ENCODE measurements around the gene ART1. TPM values are rescaled to one million over a fixed set of nuclear protein-coding genes. Genes with fewer than 3 reads are reported as not detected.
"Not testable (repeated sequence)": the region's sequence is repeated elsewhere in the genome, so short reads cannot be mapped to it uniquely, and the experiment has no call there.

Gene ART1
- total and polyA plus RNA-seq, 2 experiments from 2014 or later: not detected

- Histone ChIP-seq H4K20me1 (ENCODE audit: insufficient read depth) (no peaks in the 10 kb centered on the region), H3K27ac (no peak overlapping the region), H3K9ac (no peak overlapping the region), H3K79me2 (ENCODE audit: insufficient read depth) (no peaks in the 10 kb centered on the region), H3K4me2 (ENCODE audit: unreplicated experiment) (no peak overlapping the region), H3K27me3 (replicated peaks; ENCODE audit: insufficient read depth) (peaks cover 14% of the 10 kb centered on the region), H3K4me1 (ENCODE audit: insufficient read depth) (no peaks in the 10 kb centered on the region), H3K36me3 (ENCODE audit: low read depth) (no peaks in the 10 kb centered on the region), H3K9me2 (ENCODE audit: insufficient read depth) (no peaks in the 10 kb centered on the region), H2AFZ (no peak overlapping the region), H3K4me3 (no peak overlapping the region), H3K9me3 (ENCODE audit: low read depth) (no peaks in the 10 kb centered on the region), H3F3A (ENCODE audit: insufficient read depth) (no peaks in the 10 kb centered on the region)
- WGBS, 2 experiments (ENCODE audit: low coverage in 1 of 2, low lambda C conversion rate in 2 of 2, missing lambda C conversion rate in 2 of 2): 51% methylated on average over 8 of the region's 8 CpGs
- in situ Hi-C loops (cut with MboI): no loop called here
- no peak for DNase-seq
- TF ChIP-seq EZH2 (IDR thresholded peaks at IDR 0.05; ENCODE audit: insufficient read depth, poor library complexity, severe bottlenecking): no peak
- TF ChIP-seq EZH2phosphoT487 (IDR thresholded peaks at IDR 0.05; ENCODE audit: insufficient read depth, low read depth): no peak
These were observed 3.7 kb upstream of the ART1 start for GRCh38 chr11:3641191-3641590.

- in situ Hi-C loops (cut with MboI): no loop called here
- Histone ChIP-seq H3K36me3 (ENCODE audit: low read depth) (no peaks in the 10 kb centered on the region), H3K4me2 (ENCODE audit: unreplicated experiment) (peak within 1 kb of the TSS; percentile 86), H3K9me2 (ENCODE audit: insufficient read depth) (no peaks in the 10 kb centered on the region), H3K79me2 (ENCODE audit: insufficient read depth) (no peaks in the 10 kb centered on the region), H3K27me3 (replicated peaks; ENCODE audit: insufficient read depth) (peaks cover 16% of the 10 kb centered on the region), H3F3A (ENCODE audit: insufficient read depth) (no peaks in the 10 kb centered on the region), H3K9ac (peak within 1 kb of the TSS; percentile 54), H2AFZ (peak within 1 kb of the TSS; percentile 86), H3K9me3 (ENCODE audit: low read depth) (no peaks in the 10 kb centered on the region), H4K20me1 (ENCODE audit: insufficient read depth) (no peaks in the 10 kb centered on the region), H3K27ac (no peak within 1 kb of the TSS), H3K4me3 (peak within 1 kb of the TSS; percentile 69), H3K4me1 (ENCODE audit: insufficient read depth) (no peaks in the 10 kb centered on the region)
- TF ChIP-seq EZH2phosphoT487 (IDR thresholded peaks at IDR 0.05; ENCODE audit: insufficient read depth, low read depth): no peak
- no peak for TF ChIP-seq EZH2 (IDR thresholded peaks at IDR 0.05; ENCODE audit: insufficient read depth, poor library complexity, severe bottlenecking)
- DNase-seq: no peak
- WGBS, 2 experiments (ENCODE audit: low coverage in 1 of 2, low lambda C conversion rate in 2 of 2, missing lambda C conversion rate in 2 of 2): 9 to 17% methylated on average over 10 to 16 of the region's 21 CpGs
These were observed 3.2 kb upstream of the ART1 start, which contains the start of gene ART5 for GRCh38 chr11:3641701-3642070. TSS of gene ART5 (minus strand) at chr11:3641992. CDS start at chr11:3641862, 130 bp downstream.

- Histone ChIP-seq H3K4me3 (peak overlapping the region; percentile 69), H3K4me1 (ENCODE audit: insufficient read depth) (no peaks in the 10 kb centered on the region), H3K79me2 (ENCODE audit: insufficient read depth) (no peaks in the 10 kb centered on the region), H3K9ac (peak overlapping the region; percentile 54), H3K27ac (no peak overlapping the region), H3K36me3 (ENCODE audit: low read depth) (no peaks in the 10 kb centered on the region), H3F3A (ENCODE audit: insufficient read depth) (no peaks in the 10 kb centered on the region), H2AFZ (peak overlapping the region; percentile 86), H3K9me3 (ENCODE audit: low read depth) (no peaks in the 10 kb centered on the region), H3K27me3 (replicated peaks; ENCODE audit: insufficient read depth) (peaks cover 16% of the 10 kb centered on the region), H3K4me2 (ENCODE audit: unreplicated experiment) (peak overlapping the region; percentile 86), H4K20me1 (ENCODE audit: insufficient read depth) (no peaks in the 10 kb centered on the region), H3K9me2 (ENCODE audit: insufficient read depth) (no peaks in the 10 kb centered on the region)
- 3 to 4% methylated on average over 47 to 55 of the region's 55 CpGs for WGBS, 2 experiments (ENCODE audit: low coverage in 1 of 2, low lambda C conversion rate in 2 of 2, missing lambda C conversion rate in 2 of 2)
- in situ Hi-C loops (cut with MboI): no loop called here
- DNase-seq: peak; percentile 69
- no peak for TF ChIP-seq EZH2phosphoT487 (IDR thresholded peaks at IDR 0.05; ENCODE audit: insufficient read depth, low read depth)
- TF ChIP-seq EZH2 (IDR thresholded peaks at IDR 0.05; ENCODE audit: insufficient read depth, poor library complexity, severe bottlenecking): no peak
These were observed 2.6 kb upstream of the ART1 start for GRCh38 chr11:3642071-3642951.

GRCh38 chr11:3643102-3643546 is 1.8 kb upstream of the ART1 start:
- in situ Hi-C loops (cut with MboI); H3K4me2 ChIP-seq (ENCODE audit: unreplicated experiment); H3K79me2 ChIP-seq (ENCODE audit: insufficient read depth); H3K4me1 ChIP-seq (ENCODE audit: insufficient read depth); H3K36me3 ChIP-seq (ENCODE audit: low read depth); H3F3A ChIP-seq (ENCODE audit: insufficient read depth); DNase-seq; H3K9ac ChIP-seq; H3K9me2 ChIP-seq (ENCODE audit: insufficient read depth); H3K27ac ChIP-seq; H3K9me3 ChIP-seq (ENCODE audit: low read depth); H2AFZ ChIP-seq; H3K4me3 ChIP-seq; H4K20me1 ChIP-seq (ENCODE audit: insufficient read depth): not testable (repeated sequence)
- peaks cover 16% of the 10 kb centered on the region for H3K27me3 ChIP-seq (replicated peaks; ENCODE audit: insufficient read depth)
- WGBS, 2 experiments (ENCODE audit: low coverage in 1 of 2, low lambda C conversion rate in 2 of 2, missing lambda C conversion rate in 2 of 2): 53 to 55% methylated on average over 10 to 11 of the region's 11 CpGs
